ENCODE results near the gene KCNIP1. TPM values are rescaled to one million over a fixed set of nuclear protein-coding genes. Genes with fewer than 3 reads are reported as not detected.

The KCNIP1 gene
- total RNA-seq, 4 donors from 2014 or later = not detected

DNA sequence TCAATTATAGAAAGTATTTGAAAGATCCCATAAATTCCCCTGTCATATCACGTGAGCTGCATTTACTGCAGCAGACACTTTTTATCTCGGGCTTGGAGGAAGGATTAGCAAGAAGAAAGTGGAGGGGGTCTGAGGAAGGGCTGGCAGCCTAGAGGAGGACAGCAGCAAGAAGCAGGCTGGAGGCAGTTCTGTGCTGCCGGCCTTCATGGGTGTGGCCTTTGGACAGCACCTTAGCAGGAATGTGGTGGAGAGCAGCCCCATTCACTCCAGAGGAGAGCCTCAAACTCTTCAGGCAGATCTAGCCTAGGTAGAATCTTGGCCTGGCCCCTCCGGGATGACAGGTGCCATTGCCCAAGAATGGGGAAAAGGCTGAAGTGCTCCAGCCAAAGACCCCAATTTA lies 189.9 kb downstream of the KCNIP1 start:
- Histone ChIP-seq H3K36me3 (no peaks in the 10 kb centered on the region), H3K27ac (no peak overlapping the region), H3K4me1 (no peaks in the 10 kb centered on the region), H3K27me3 (peaks cover 0 to 89% (median 0%) of the 10 kb centered on the region in 4 donors), H3K4me3 (no peak overlapping the region), H3K9me3 (no peaks in the 10 kb centered on the region)
- 34 to 45% methylated on average over 3 to 4 of the region's 4 CpGs for WGBS, 2 donors
- intact Hi-C loops (cut with DNase I) = no loop called here
- no peak for DNase-seq
- TF ChIP-seq, protein P1, sequence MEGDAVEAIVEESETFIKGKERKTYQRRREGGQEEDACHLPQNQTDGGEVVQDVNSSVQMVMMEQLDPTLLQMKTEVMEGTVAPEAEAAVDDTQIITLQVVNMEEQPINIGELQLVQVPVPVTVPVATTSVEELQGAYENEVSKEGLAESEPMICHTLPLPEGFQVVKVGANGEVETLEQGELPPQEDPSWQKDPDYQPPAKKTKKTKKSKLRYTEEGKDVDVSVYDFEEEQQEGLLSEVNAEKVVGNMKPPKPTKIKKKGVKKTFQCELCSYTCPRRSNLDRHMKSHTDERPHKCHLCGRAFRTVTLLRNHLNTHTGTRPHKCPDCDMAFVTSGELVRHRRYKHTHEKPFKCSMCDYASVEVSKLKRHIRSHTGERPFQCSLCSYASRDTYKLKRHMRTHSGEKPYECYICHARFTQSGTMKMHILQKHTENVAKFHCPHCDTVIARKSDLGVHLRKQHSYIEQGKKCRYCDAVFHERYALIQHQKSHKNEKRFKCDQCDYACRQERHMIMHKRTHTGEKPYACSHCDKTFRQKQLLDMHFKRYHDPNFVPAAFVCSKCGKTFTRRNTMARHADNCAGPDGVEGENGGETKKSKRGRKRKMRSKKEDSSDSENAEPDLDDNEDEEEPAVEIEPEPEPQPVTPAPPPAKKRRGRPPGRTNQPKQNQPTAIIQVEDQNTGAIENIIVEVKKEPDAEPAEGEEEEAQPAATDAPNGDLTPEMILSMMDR (IDR thresholded peaks at IDR 0.05) = no peak

DNA sequence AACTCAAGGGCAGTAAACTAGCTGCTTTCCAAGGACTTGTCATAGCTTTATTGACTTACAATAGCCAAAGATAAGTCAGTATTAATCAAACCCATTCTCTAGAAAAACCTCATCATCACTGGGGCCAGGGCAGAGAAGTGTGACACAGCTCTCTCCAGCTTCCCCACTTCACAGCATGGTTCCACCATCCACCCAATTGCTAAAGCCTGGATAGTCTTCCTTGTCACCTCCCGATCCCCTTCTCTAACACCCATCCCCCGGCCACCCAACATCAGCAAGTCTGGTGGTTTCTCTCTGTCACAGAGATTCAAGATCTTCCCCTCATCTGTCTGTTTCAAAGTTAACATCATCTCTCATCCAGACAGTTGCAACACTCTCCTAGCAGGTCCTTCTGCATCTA lies 191.1 kb downstream of the KCNIP1 start:
- intact Hi-C loops (cut with DNase I) = no loop called here
- 24 to 43% methylated on average over 2 of the region's 2 CpGs for WGBS, 2 donors
- Histone ChIP-seq H3K4me1 (no peaks in the 10 kb centered on the region), H3K36me3 (no peaks in the 10 kb centered on the region), H3K27me3 (peaks cover 0 to 80% (median 0%) of the 10 kb centered on the region in 4 donors), H3K9me3 (no peaks in the 10 kb centered on the region), H3K27ac (no peak overlapping the region), H3K4me3 (no peak overlapping the region)
- TF ChIP-seq, protein P1 (IDR thresholded peaks at IDR 0.05) = no peak
- no peak for TF ChIP-seq POLR2A (IDR thresholded peaks at IDR 0.05)
- DNase-seq = no peak

DNA sequence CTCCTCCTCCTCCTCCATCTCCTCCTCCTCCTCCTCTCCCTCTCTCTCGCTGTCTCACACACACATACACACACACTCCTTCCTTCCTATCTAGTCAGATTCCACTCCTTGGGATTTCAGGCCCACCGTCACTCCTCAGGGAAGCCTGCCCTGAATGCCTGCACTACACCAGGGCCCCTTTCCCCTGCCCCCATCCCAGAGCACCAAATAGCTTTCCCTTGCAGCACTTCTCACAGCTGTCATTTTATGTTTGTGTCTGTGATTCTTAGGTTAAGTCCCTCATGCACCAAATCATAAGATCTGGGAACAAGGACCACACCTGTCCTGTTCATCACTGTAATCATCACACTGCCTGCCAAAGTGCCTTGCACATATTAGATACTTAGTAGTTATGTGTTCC lies 193.2 kb downstream of the KCNIP1 start:
- DNase-seq = no peak
- no peak overlapping the region for H3K4me3 ChIP-seq

DNA sequence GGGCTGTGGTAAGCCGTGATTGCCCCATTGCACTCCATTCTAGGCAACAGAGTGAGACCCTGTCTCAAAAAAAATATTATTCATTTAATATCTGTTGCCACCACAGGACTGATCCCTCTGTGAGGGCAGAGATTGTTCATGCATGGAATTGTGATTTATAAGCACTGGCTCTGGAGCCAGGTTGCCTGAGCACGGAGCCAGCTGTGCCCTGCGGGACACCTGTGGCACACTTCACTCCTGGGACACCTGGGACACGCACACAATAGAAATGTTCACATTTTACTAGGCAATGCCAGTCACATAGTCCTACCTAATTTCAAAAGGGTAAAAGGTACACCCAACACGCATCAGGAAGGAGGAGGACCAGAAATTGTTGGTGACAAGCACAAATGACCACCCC lies 196.7 kb downstream of the KCNIP1 start:
- Histone ChIP-seq H3K27me3 (peaks cover 0 to 34% (median 0%) of the 10 kb centered on the region in 4 donors), H3K27ac (no peak overlapping the region), H3K4me3 (no peak overlapping the region), H3K36me3 (no peaks in the 10 kb centered on the region), H3K9me3 (no peaks in the 10 kb centered on the region), H3K4me1 (no peaks in the 10 kb centered on the region)
- intact Hi-C loops (cut with DNase I) = no loop called here
- TF ChIP-seq, protein P1 (IDR thresholded peaks at IDR 0.05) = no peak
- no peak for TF ChIP-seq POLR2A (IDR thresholded peaks at IDR 0.05)
- 54 to 84% methylated on average over 2 to 5 of the region's 5 CpGs for WGBS, 2 donors
- no peak for DNase-seq

More for the DNA sequence above, 193.2 kb downstream of the KCNIP1 start:
- TF ChIP-seq POLR2A (IDR thresholded peaks at IDR 0.05) = no peak
- TF ChIP-seq, protein P1 (IDR thresholded peaks at IDR 0.05) = no peak
- Histone ChIP-seq H3K27ac (no peak overlapping the region), H3K27me3 (peaks cover 0 to 62% (median 0%) of the 10 kb centered on the region in 4 donors), H3K36me3 (no peaks in the 10 kb centered on the region), H3K4me1 (no peaks in the 10 kb centered on the region), H3K9me3 (no peaks in the 10 kb centered on the region)
- intact Hi-C loops (cut with DNase I) = no loop called here
- 32 to 40% methylated on average over 2 of the region's 2 CpGs for WGBS, 2 donors

DNA sequence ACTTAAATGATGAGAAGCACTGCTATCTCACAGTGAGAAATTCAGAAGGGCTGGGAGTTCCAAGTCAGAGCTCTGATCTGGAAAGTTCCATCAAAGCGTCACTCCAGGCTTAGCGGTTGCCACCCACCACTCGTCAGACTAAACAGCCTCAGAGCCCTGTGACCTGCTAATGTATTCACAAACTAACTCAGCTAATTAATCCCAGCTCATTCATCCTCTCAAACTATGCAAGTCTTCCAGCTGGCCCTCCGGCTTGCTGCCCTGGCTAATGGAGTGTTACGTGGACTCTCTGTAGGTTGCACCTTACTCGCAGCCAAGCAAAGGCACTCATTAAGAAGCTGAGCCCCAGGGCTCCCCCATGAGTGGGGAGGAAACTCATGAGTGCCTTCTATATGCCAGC lies 197.5 kb downstream of the KCNIP1 start:
- Histone ChIP-seq H3K4me3 (no peak overlapping the region), H3K27ac (no peak overlapping the region), H3K27me3 (peaks cover 0 to 29% (median 0%) of the 10 kb centered on the region in 4 donors), H3K4me1 (no peaks in the 10 kb centered on the region), H3K36me3 (no peaks in the 10 kb centered on the region), H3K9me3 (no peaks in the 10 kb centered on the region)
- DNase-seq = no peak
- 48 to 74% methylated on average over 4 to 6 of the region's 6 CpGs for WGBS, 2 donors
- intact Hi-C loops (cut with DNase I) = no loop called here
- TF ChIP-seq, protein P1 (IDR thresholded peaks at IDR 0.05) = no peak
- no peak for TF ChIP-seq POLR2A (IDR thresholded peaks at IDR 0.05)

All from esophagus squamous epithelium (tissue), 5 donors.